ENCODE data around the gene UBE2I.

GRCh38 chr16:1325261-1325660, 15.8 kb downstream of the UBE2I start:
- TF ChIP-seq CTCF (IDR thresholded peaks at IDR 0.05): no peak
- TF ChIP-seq POLR2A (IDR thresholded peaks at IDR 0.05): no peak

Data from adrenal gland (tissue), 5 donors.